H1 (cell line): Measurements from ENCODE around the gene RGR. TPM values are rescaled to one million over a fixed set of nuclear protein-coding genes. Genes with fewer than 3 reads are reported as not detected.

ENCODE experiments used
- CTCF ChIA-PET: fragments of 300-600 bp; sonication (Branson Sonifier 250); formaldehyde crosslinking; loops from one replicate; lab custom pipeline; 2021; ENCODE audit not compliant: partially characterized antibody; lab: Charles Lee
- POLR2A ChIA-PET: fragments of 300-600 bp; sonication (Branson Sonifier 250); formaldehyde crosslinking; loops from one replicate; lab custom pipeline; 2021; ENCODE audit warnings: inconsistent platforms; ENCODE audit not compliant: partially characterized antibody; lab: Charles Lee
- DNase-seq, 2 experiments: peaks; one replicate each; pipeline versions ENCODE4 v3.0.0 to v3.0.0-alpha.2; 2010 to 2022; ENCODE audit warnings: low spot score in 2 of 2, low read depth in 1 of 2, mixed read lengths in 1 of 2
- FAIRE-seq: peaks from 2 replicates; lab custom pipeline; 2011; peaks lifted over from hg19 to GRCh38; lab: Jason Lieb, UNC
- H2AFZ ChIP-seq: 2 replicates; pipeline ENCODE4 v1.8.1; 2012; ENCODE audit warnings: low read length, inconsistent platforms
- H2AK5ac ChIP-seq: 2 replicates; pipeline ENCODE4 v1.6.1; 2013; ENCODE audit warnings: low read depth, low read length
- H2BK120ac ChIP-seq: replicated peaks from 2 replicates; pipeline ENCODE3; 2013; ENCODE audit warnings: low read depth, low read length, inconsistent platforms
- H2BK12ac ChIP-seq: 2 replicates; pipeline ENCODE4 v1.6.1; 2013; ENCODE audit warnings: low read depth, low read length
- H2BK15ac ChIP-seq: 2 replicates; pipeline ENCODE4 v1.6.1; 2013; ENCODE audit warnings: low read length
- H2BK20ac ChIP-seq: 2 replicates; pipeline ENCODE4 v1.6.1; 2013; ENCODE audit warnings: low read length
- H2BK5ac ChIP-seq: 2 replicates; pipeline ENCODE4 v1.6.1; 2013; ENCODE audit warnings: low read depth, low read length
- H3K14ac ChIP-seq: 2 replicates; pipeline ENCODE4 v1.6.1; 2013; ENCODE audit warnings: inconsistent platforms; ENCODE audit not compliant: insufficient read length
- H3K18ac ChIP-seq: 2 replicates; pipeline ENCODE4 v1.6.1; 2013; ENCODE audit warnings: low read length; ENCODE audit errors: extremely low read depth
- H3K23ac ChIP-seq: 2 replicates; pipeline ENCODE4 v1.6.1; 2013; ENCODE audit warnings: inconsistent platforms; ENCODE audit not compliant: insufficient read length
- H3K23me2 ChIP-seq: 2 replicates; pipeline ENCODE4 v1.6.1; 2013; ENCODE audit warnings: low read depth, low read length
- H3K27ac ChIP-seq: 2 replicates; pipeline ENCODE4 v1.6.1; 2011; ENCODE audit warnings: low read depth, low read length, inconsistent platforms
- H3K27me3 ChIP-seq, 4 experiments: replicated peaks in 1 of 4; 1 replicate in 1 of 4; 2 replicates in 3 of 4; pipeline versions ENCODE4 v1.6.1 to v1.8.1; 2011 to 2013; ENCODE audit warnings: low read length in 3 of 4, mild to moderate bottlenecking in 3 of 4, inconsistent platforms in 2 of 4, mixed read lengths in 2 of 4, moderate library complexity in 1 of 4; ENCODE audit not compliant: control insufficient read depth in 3 of 4, insufficient read depth in 3 of 4; ENCODE audit errors: extremely low read depth in 1 of 4
- H3K36me3 ChIP-seq, 4 experiments: 2 replicates each; pipeline versions ENCODE4 v1.6.1 to v1.8.1; 2011 to 2013; ENCODE audit warnings: mild to moderate bottlenecking in 4 of 4, low read length in 3 of 4, moderate library complexity in 2 of 4, control low read depth in 1 of 4, inconsistent platforms in 1 of 4; ENCODE audit not compliant: insufficient read depth in 4 of 4, control insufficient read depth in 2 of 4
- H3K4ac ChIP-seq: replicated peaks from 2 replicates; pipeline ENCODE3; 2013; ENCODE audit warnings: low read length, low read depth, mixed read lengths, inconsistent platforms; ENCODE audit not compliant: insufficient read length
- H3K4me1 ChIP-seq, 4 experiments: replicated peaks in 1 of 4; 1 replicate in 1 of 4; 2 replicates in 3 of 4; pipeline versions ENCODE4 v1.6.1 to v1.8.1; 2011 to 2013; ENCODE audit warnings: low read length in 3 of 4, inconsistent platforms in 2 of 4, mixed read lengths in 1 of 4; ENCODE audit not compliant: insufficient read depth in 4 of 4, control insufficient read depth in 3 of 4
- H3K4me2 ChIP-seq, 2 experiments: 2 replicates each; pipeline versions ENCODE4 v1.6.1 to v1.8.1; 2011 to 2013; ENCODE audit warnings: low read depth in 2 of 2, low read length in 2 of 2, control low read depth in 1 of 2, inconsistent platforms in 1 of 2, mild to moderate bottlenecking in 1 of 2; ENCODE audit not compliant: insufficient read depth in 1 of 2
- H3K4me3 ChIP-seq, 4 experiments: fragments of 200-600, 300-600 bp in 1 of 4; sonication (generic), shearing (Covaris generic), sonication (Bioruptor Twin) in 1 of 4; 2 replicates each; pipeline versions ENCODE4 v1.5.1 to v1.8.1; 2011 to 2016; ENCODE audit warnings: low read length in 4 of 4, low read depth in 3 of 4, control low read depth in 2 of 4, inconsistent platforms in 2 of 4, mild to moderate bottlenecking in 2 of 4, mixed read lengths in 1 of 4, moderate library complexity in 1 of 4; ENCODE audit not compliant: insufficient read depth in 2 of 4; ENCODE audit errors: extremely low read depth in 1 of 4
- H3K56ac ChIP-seq: replicated peaks from 2 replicates; pipeline ENCODE3; 2013; ENCODE audit warnings: low read depth, mild to moderate bottlenecking, mixed read lengths, low read length, inconsistent platforms; ENCODE audit not compliant: insufficient read length
- H3K79me1 ChIP-seq: 2 replicates; pipeline ENCODE4 v1.6.1; 2013; ENCODE audit warnings: low read depth, low read length, control low read depth
- H3K79me2 ChIP-seq, 2 experiments: 2 replicates each; pipeline versions ENCODE4 v1.6.1 to v1.8.1; 2012 to 2013; ENCODE audit warnings: low read length in 2 of 2, mild to moderate bottlenecking in 2 of 2, inconsistent platforms in 1 of 2; ENCODE audit not compliant: insufficient read depth in 2 of 2, control insufficient read depth in 1 of 2
- H3K9ac ChIP-seq, 4 experiments: replicated peaks in 1 of 4; 1 replicate in 1 of 4; 2 replicates in 3 of 4; pipeline versions ENCODE4 v1.6.1 to v1.8.1; 2011 to 2013; ENCODE audit warnings: low read depth in 3 of 4, low read length in 3 of 4, control low read depth in 2 of 4, mild to moderate bottlenecking in 2 of 4, moderate library complexity in 2 of 4, inconsistent platforms in 1 of 4; ENCODE audit errors: extremely low read depth in 1 of 4
- H3K9me3 ChIP-seq, 2 experiments: 2 replicates each; pipeline versions ENCODE4 v1.6.1 to v1.8.1; 2012 to 2013; ENCODE audit warnings: mild to moderate bottlenecking in 2 of 2, moderate library complexity in 2 of 2, control low read depth in 1 of 2, inconsistent platforms in 1 of 2, low read depth in 1 of 2, low read length in 1 of 2, mixed read lengths in 1 of 2; ENCODE audit not compliant: insufficient read depth in 2 of 2
- H4K20me1 ChIP-seq, 2 experiments: replicated peaks in 1 of 2; 2 replicates each; pipeline versions ENCODE3 to v1.8.1; 2011 to 2013; ENCODE audit warnings: inconsistent platforms in 2 of 2, low read length in 2 of 2, mild to moderate bottlenecking in 1 of 2; ENCODE audit not compliant: insufficient read depth in 2 of 2, control insufficient read depth in 1 of 2
- H4K5ac ChIP-seq: 2 replicates; pipeline ENCODE4 v1.6.1; 2013; ENCODE audit warnings: low read length, low read depth, mixed read lengths, inconsistent platforms; ENCODE audit not compliant: insufficient read length
- H4K8ac ChIP-seq: 2 replicates; pipeline ENCODE4 v1.8.0; 2013; ENCODE audit warnings: mild to moderate bottlenecking, moderate library complexity, low read length, inconsistent platforms; ENCODE audit not compliant: insufficient read depth; ENCODE audit errors: extremely low read depth
- H4K91ac ChIP-seq: replicated peaks from 2 replicates; pipeline ENCODE3; 2013; ENCODE audit warnings: low read length, mixed read lengths, inconsistent platforms; ENCODE audit not compliant: insufficient read length
- ASH2L ChIP-seq: fragments of 200-600, 300-600 bp; sonication (generic); IDR thresholded peaks from one replicate; pipeline ENCODE4 v1.7.1; 2017; ENCODE audit warnings: low read length
- CBX8 ChIP-seq: fragments of 300-800, 300-1000 bp; sonication (generic); IDR thresholded peaks from 2 replicates; pipeline ENCODE4 v1.7.1; 2016; ENCODE audit warnings: low read depth, low read length, borderline replicate concordance
- FOSL1 ChIP-seq: IDR thresholded peaks from 2 replicates; pipeline ENCODE4 v1.6.1; 2011; ENCODE audit warnings: mild to moderate bottlenecking, low read depth, low read length, moderate library complexity; ENCODE audit not compliant: insufficient read depth
- POU5F1 ChIP-seq: IDR thresholded peaks from 2 replicates; pipeline ENCODE4 v1.6.1; 2011; ENCODE audit warnings: low read depth, mild to moderate bottlenecking, low read length, moderate library complexity
- SIRT6 ChIP-seq: IDR thresholded peaks from one replicate; pipeline ENCODE4 v1.7.1; 2012; ENCODE audit warnings: low read length, inconsistent platforms
- SP1 ChIP-seq: IDR thresholded peaks from 2 replicates; pipeline ENCODE4 v1.6.1; 2011; ENCODE audit warnings: low read depth, low read length
- TAF1 ChIP-seq: IDR thresholded peaks from 2 replicates; pipeline ENCODE4 v1.6.1; 2011; ENCODE audit warnings: mild to moderate bottlenecking, low read depth, low read length
- WGBS, 2 experiments: shearing (Covaris generic) in 1 of 2; methylation state at CpG; one replicate each; pipeline versions ENCODE4 v1.1.6 to v1.1.7; 2013 to 2015; ENCODE audit warnings: low lambda C conversion rate in 2 of 2, mixed read lengths in 2 of 2, inconsistent platforms in 1 of 2, low coverage in 1 of 2, missing lambda C conversion rate in 1 of 2; ENCODE audit not compliant: insufficient replicate concordance in 2 of 2, insufficient coverage in 1 of 2, insufficient read length in 1 of 2; ENCODE audit errors: extremely low coverage in 1 of 2, missing lambda C conversion rate in 1 of 2; 5-methylcytosine and 5-hydroxymethylcytosine counted together
- polyA plus RNA-seq, 7 experiments: library from polyadenylated mRNA; depleted of rRNA in 3 of 7; stranded (reverse) in 5 of 7; unstranded in 2 of 7; fragments of >200 nt in 5 of 7; fragments of 200-250 nt in 2 of 7; gene quantifications; 1 replicate in 5 of 7; 2 replicates in 1 of 7; 4 replicates in 1 of 7; pipeline versions ENCODE4 v1.2.1 to v1.2.3, GENCODE V29; 2011 to 2013; ENCODE audit warnings: missing spikeins in 2 of 7, mixed read lengths in 2 of 7
- total RNA-seq: library from RNA; stranded (reverse); fragmentation: NEBNext Ultra II Directional; extraction: Animal tissue kit (Norgen Biotek cat#: 25700); gene quantifications from 2 replicates; pipeline ENCODE4 v1.2.1, GENCODE V29; 2021
- TF ChIP-seq, protein P1 (sequence below): IDR thresholded peaks from 2 replicates; pipeline ENCODE4 v1.6.1; 2012; ENCODE audit warnings: low read length, inconsistent platforms
- TF ChIP-seq, protein P2 (sequence below): IDR thresholded peaks from 2 replicates; pipeline ENCODE4 v1.6.1; 2011; ENCODE audit warnings: low read depth, mild to moderate bottlenecking, low read length; ENCODE audit not compliant: insufficient read depth

The RGR gene
- total and polyA plus RNA-seq, 2 of the 8 experiments (the other 6 are each of a cell fraction or from before 2014, with no cell fraction given): not detected

DNA sequence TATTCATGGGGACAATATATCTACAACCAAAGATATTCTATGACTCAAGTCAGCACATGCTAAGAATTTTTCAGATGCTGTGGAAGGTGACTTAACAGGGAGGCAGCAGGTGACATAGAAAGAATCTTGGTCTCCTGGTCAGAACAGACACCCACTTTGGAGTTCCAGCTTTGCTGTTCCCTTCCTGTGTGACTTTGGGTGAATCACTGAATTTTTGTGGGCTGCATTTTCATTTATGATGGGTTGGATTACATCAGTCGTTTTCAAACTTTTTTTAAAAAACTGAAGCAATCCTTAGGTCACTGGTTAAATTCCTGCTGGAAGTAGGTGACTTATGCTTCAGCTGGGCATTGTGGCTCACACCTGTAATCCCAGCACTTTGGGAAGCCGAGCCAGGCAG is 24.9 kb downstream of the RGR start:
- Histone ChIP-seq H2BK15ac (no peak overlapping the region), H3K23ac (no peak overlapping the region), H3K36me3 (no peaks in the 10 kb centered on the region), H3K79me2 (no peaks in the 10 kb centered on the region), H3K27me3 (no peaks in the 10 kb centered on the region), H3K4me1 (no peaks in the 10 kb centered on the region), H4K5ac (no peak overlapping the region), H3K14ac (no peak overlapping the region), H3K4me2 (no peak overlapping the region), H2AK5ac (no peak overlapping the region), H2BK120ac (no peak overlapping the region), H3K9ac (no peak overlapping the region), H4K20me1 (no peaks in the 10 kb centered on the region), H3K4me3 (no peak overlapping the region), H3K18ac (no peak overlapping the region), H3K23me2 (peaks cover 2% of the 10 kb centered on the region; the same call in 1 of the 2 replicates), H4K91ac (no peak overlapping the region), H2AFZ (no peak overlapping the region), H3K27ac (no peak overlapping the region), H4K8ac (no peak overlapping the region), H3K9me3 (no peaks in the 10 kb centered on the region), H3K56ac (no peak overlapping the region), H2BK20ac (no peak overlapping the region), H2BK5ac (no peak overlapping the region), H3K79me1 (no peaks in the 10 kb centered on the region), H2BK12ac (no peak overlapping the region), H3K4ac (no peak overlapping the region)
- DNase-seq (no peak), FAIRE-seq (no peak)
- ChIA-PET CTCF (interaction anchor here (0.7 to 15.5 kb wide), 7 partner anchors 9 to 272 kb away, joined by 3 to 558 read pairs (median 3); no protein-coding TSS in a partner anchor), POLR2A (no interaction called here)
- TF ChIP-seq, protein P1, sequence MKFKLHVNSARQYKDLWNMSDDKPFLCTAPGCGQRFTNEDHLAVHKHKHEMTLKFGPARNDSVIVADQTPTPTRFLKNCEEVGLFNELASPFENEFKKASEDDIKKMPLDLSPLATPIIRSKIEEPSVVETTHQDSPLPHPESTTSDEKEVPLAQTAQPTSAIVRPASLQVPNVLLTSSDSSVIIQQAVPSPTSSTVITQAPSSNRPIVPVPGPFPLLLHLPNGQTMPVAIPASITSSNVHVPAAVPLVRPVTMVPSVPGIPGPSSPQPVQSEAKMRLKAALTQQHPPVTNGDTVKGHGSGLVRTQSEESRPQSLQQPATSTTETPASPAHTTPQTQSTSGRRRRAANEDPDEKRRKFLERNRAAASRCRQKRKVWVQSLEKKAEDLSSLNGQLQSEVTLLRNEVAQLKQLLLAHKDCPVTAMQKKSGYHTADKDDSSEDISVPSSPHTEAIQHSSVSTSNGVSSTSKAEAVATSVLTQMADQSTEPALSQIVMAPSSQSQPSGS: no peak
- no peak for TF ChIP-seq ASH2L
- TF ChIP-seq TAF1: no peak
- TF ChIP-seq SP1: no peak
- TF ChIP-seq, protein P2, sequence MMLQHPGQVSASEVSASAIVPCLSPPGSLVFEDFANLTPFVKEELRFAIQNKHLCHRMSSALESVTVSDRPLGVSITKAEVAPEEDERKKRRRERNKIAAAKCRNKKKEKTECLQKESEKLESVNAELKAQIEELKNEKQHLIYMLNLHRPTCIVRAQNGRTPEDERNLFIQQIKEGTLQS: no peak
- no peak for TF ChIP-seq CBX8
- no peak for TF ChIP-seq FOSL1
- TF ChIP-seq SIRT6: no peak
- no peak for TF ChIP-seq POU5F1
- 93% methylated on average over 2 of the region's 2 CpGs; no CpG with 5 or more reads in 1 of the 2 experiments for WGBS, 2 experiments
